Limb (tissue), 2 donors: Measurements from ENCODE around the gene GNG7.
"Not testable (repeated sequence)": the region's sequence is repeated elsewhere in the genome, so short reads cannot be mapped to it uniquely, and the experiment has no call there.

Source experiments
- DNase-seq, 2 donors: peaks; one replicate each; pipeline ENCODE4 v3.0.0-alpha.2; 2016; ENCODE audit errors: extremely low spot score in 2 of 2

The GNG7 gene

DNA sequence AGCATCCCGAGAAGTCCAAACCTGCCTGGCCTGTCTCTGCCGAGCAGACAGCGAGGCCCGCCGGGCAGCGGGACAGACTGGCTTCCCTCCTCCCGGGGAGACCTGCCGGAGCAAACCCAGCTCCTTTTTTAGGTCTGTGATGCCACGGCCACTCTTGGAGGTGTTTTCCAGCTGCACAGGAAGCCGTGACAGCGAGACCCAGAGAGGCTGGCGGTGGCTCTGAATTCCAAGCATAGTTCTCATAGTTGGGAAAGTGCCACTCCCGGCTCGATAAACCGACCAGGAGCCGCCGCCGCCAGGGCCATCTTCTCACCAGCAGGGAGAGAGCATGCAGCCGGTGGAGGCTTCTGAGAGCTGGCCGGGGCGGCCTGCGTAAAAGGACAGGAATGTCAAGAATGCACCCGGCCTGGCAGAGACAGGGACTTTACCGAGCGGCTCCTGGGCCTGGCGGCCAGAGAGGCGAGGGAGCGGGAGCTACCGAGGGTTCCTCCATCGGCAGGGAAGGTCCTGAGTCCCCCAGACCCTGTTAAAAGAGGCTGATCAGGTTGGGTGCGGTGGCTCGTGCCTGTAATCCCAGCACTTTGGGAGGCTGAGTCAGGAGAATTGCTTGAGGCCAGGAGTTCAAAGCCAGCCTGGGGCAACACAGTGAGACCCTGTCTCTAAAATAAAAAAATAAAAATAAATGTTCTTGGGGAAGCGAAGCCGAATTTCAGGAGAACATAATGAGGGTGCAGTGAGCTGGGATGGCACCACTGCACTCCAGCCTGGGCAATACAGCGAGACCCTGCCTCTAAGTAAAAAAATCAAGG lies 161.6 kb downstream of the GNG7 start:
- DNase-seq, result peak; percentile 82 to 87

DNA sequence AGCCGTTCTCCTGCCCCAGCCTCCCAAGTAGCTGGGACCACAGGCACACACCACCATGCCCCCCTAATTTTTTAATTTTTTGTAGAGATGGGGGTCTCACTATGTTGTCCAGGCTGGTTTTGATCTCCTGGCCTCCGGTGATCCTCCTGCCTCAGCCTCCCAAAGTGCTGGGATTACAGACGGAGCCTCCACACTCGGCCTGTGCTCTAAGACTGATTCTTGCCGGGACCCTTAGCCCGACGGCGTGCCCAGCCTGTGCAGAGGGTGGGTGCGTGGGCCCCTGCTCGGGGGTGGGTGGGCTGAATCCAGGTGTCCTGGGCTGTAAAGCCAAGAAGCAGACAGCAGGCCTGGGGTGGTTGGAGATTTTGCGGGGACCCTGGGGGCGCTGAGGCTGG lies 162.2 kb downstream of the GNG7 start:
- no peak for DNase-seq

DNA sequence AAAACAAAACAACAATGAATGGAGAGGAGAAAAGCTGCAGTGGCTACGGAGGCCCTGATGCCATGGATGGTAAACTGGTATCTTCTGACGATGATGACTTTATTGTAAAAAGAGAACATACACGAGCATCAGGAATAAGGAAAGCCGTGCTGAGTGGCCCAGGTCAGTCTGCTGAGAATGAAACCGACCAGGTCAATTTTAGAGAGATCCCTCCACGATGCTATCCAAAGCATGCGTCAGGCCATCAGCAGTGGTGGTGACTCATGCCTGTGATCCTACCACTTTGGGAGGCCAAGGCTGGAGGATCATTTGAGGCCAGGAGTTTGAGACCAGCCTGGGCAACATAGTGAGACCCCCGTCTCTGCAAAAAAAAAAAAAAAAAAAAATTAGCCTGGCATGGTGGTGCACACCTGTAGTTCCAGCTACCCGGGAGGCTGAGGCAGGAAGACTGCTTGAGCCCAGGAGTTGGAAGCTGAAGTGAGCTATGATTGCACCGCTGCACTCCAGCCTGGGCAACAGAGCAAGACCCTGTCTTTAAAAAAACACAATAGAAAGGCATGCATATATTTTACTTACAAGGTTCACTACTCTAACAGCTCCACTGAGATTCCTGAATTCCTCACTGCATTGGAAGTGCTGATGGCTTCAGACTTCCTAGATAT lies 164.3 kb downstream of the GNG7 start:
- DNase-seq, result no peak

DNA sequence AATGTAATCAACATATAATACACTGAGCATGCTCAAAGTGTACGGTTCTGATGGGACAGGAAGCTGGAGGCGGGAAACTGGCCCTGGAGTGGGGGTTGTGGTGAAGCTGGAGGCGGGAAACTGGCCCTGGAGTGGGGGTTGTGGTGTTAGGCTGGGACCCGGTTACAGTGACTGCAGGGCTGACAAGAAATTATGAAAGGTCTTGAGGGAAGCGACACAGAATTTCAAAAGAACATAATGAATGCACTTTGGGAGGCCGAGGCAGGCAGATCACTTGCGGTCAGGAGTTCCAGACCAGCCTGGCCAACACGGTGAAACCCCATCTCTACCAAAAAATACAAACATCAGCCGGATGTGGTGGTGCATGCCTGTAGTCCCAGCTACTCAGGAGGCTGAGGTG lies 164.9 kb downstream of the GNG7 start:
- not testable (repeated sequence) for DNase-seq

DNA sequence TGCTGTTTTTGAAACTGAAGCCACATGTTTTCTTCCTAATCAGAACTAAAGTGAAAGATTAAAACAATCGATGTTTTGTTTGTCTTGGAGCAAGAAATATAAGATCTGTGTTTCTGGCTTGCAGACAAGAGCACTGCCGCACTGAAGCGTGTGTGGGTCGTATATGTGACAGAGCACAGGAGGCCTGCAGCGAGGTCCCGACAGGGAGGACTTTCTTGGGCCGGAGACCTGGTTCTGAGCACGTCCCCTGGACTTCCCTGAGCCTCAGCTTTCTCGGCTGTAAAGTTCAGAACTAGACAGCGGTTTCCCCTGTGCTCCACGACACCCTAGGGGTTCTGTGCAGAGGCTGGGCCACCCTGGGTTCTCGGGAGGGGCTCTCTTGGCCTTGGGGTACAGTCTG lies 166.0 kb downstream of the GNG7 start:
- DNase-seq, result no peak

DNA sequence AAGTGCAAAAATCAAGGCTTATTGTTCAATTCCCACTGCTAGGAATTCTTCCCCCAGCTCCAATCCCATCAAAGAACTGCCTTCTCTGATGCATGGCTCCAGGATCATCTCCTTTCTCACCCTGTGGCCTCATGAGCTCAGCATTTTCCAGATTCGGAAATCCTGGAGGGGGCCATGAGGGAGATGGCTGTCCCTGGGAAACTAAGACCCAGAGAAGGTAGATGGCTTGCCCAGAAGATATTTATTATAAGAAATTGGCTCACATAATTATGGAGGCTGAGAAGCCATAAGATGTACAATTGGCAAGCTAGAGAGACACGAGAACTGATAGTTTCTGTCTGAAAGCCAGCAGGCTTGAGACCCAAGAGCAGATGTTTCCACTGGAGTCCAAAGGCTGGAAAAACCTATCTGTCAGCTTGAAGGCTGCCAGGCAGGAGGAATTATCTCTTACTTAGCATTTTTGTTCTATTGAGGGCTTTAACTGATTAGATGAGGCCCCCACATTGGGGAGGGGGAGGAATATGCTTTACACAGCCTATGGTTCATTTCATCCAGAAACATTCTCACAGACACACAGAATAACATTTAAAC lies 168.0 kb downstream of the GNG7 start:
- DNase-seq, result no peak

DNA sequence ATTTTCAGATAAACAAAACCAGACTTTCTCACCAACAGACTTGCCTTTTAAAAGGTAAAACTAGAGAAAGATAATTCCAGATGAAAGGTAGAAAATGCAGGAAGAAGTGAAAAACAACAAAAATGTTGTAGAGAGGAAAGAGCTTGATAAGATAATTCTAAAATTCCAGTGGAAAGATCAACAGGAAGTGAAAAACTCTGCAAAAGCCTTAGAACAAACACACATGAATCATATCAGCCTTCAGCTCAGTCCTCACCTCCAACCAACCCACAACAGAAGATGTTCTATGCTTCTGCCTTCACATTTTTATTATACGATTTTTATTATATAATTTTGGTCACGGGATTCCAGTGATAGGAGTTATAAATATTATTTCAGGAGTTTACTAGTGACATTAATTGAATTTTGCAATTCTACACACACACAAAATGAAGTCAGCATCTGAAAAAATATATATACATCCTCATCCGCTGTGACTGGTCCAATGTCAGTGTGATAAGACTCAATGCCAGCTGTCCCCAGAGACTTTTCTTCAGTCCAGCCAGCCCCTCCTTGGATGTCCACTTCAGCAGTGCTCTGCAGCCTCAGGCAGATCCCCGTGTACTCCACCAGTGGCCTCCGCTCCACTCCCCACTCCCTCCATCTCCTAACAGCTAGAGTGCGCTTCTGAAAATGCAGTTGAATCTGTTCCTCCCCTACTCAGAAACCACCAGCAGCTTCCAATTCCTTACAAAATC lies 168.6 kb downstream of the GNG7 start:
- DNase-seq, result no peak

DNA sequence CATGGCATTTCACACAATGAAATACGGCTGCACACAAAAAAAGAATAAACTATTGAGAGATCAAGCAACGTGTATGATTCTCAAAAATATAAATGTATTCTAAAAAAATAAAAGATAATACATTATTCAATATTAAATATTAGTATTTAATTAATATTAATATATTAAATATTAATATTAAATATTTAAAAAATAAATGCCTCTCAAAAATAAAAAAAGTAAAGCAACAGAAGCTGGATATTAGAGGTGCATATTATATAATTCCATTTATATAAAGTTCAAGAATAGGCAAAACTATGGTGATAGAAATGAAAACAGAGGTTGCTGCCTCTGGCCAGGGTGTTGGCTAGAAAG lies 169.4 kb downstream of the GNG7 start:
- DNase-seq, result no peak

DNA sequence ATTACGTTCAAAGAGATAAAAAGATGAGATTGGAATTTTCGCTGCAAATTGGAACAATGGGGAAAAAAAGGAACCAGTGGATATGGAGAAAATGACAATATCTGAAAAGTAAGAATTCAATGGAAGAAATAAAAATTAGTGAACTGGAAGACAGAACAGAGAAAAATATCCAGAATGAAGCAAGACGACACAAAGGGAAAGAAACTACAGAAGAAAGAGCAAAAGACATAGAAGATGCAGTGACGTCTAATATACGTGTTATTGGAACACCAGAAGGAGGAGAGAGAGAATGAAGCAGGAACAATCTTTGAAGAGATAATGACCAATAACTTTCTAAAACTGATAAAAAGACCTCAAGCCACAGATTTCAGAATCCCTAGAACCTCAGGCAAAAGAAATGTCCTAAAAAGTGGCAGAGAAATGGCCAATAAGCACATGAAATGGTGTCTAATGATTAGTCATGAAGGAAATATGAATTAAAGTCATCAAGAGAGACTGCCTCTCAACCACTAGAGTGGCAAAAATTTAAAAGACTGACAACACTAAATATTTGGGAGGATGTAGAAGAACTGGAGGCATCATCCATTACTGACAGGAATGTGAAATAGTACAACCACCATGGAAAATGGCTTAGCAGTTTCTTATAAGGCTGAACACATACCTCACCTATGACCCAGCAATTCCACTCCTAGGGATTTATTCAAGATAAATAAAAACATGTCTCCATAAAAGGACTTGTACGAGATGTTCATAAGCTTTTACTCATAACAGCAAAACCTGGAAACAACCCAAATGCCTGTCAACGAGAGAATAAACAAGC lies 170.0 kb downstream of the GNG7 start:
- no peak for DNase-seq

DNA sequence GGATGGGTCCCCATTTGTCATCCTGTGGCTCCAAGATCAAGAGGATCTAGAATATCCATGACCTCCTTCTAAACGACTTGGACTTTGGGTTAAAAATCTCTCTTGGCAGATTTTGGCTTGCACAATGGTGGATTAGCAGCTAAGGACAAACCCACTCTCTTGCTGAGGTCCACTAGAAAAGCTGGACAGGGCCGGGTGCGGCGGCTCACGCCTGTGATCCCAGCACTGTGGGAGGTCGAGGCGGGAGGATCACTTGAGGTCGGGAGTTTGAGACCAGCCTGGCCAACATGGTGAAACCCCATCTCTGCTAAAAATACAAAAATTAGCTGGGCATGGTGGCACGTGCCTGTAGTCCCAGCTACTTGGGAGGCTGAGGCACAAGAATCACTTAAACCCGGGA lies 172.6 kb downstream of the GNG7 start:
- not testable (repeated sequence) for DNase-seq

DNA sequence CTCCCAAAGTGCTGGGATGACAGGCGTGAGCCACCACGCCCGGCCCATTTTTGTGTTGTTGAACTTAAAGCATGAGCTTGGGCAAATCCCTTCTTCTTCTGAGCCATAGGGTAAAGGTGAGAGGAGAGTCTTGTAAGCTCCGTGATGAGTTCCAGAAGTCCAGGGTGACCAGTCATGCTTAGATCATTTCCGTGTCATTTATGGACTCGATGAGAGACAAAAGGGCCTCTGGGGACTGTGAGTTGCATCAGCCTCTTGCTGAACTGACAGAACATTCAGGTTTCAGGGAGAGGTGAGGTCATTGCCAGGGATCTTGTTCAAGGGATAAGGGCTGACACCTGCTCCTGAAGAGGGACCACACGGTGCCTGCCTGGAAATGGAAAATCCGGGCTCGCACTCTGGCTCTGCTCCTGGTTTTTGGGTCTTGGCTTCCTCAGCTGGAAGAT lies 173.0 kb downstream of the GNG7 start:
- DNase-seq, result no peak

DNA sequence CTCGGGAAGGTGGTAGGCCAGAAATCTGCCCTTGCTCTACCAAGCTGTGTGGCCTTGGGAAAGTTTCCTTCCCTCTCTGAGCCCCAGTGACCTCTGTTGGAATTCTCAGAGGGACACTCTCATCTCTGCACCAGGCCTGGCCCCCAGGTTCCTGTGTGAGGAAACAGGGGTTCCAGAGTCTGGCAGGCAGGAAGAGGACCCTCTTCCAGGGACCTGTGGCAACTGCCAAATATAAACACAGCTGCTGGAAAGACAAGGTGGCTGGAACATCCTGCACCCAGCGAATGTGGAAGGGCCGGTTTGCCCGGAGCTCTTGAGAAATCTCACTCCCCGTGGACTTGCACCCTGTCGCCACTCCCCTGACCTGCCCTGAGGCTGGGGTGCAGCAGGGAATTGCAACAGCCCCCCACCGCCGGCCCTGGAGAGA lies 173.8 kb downstream of the GNG7 start:
- no peak for DNase-seq

DNA sequence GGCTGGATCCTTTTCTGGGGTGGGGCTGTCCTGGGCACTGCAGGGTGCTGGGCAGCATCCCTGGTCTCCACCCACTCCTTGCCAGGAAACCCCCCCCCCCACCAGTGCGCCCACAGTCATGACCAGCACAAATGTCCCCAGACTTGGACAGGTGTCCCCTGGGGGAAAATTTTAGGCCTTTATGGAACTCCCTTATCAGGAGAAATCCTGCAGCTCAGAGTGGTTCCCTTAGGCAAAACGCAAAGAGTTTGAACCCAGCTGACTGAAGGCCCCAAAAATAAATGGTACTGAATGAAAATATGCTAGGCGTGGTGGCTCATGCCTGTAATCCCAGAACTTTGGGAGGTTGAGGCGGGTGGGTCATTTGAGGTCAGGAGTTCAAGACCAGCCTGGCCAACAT lies 174.8 kb downstream of the GNG7 start:
- no peak for DNase-seq

DNA sequence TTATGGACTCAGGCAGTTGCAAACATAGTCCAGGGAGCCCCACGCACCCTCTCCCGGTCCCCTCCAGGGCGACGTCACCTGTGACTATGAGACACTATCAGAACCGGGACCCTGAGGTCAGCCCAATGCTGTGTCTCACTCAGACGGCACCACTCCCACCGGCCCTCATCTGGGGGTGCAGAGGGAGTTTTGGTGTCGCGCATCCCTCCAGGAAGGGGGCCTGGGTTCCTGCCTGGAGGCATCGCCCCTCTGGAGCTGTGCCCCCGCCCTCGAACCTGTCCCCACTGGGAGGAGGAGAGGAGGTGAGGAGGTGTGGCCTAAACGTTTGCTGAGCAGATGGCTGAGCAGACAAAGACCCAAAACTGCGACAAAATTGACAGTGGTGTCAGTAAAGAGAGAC lies 175.3 kb downstream of the GNG7 start:
- no peak for DNase-seq

DNA sequence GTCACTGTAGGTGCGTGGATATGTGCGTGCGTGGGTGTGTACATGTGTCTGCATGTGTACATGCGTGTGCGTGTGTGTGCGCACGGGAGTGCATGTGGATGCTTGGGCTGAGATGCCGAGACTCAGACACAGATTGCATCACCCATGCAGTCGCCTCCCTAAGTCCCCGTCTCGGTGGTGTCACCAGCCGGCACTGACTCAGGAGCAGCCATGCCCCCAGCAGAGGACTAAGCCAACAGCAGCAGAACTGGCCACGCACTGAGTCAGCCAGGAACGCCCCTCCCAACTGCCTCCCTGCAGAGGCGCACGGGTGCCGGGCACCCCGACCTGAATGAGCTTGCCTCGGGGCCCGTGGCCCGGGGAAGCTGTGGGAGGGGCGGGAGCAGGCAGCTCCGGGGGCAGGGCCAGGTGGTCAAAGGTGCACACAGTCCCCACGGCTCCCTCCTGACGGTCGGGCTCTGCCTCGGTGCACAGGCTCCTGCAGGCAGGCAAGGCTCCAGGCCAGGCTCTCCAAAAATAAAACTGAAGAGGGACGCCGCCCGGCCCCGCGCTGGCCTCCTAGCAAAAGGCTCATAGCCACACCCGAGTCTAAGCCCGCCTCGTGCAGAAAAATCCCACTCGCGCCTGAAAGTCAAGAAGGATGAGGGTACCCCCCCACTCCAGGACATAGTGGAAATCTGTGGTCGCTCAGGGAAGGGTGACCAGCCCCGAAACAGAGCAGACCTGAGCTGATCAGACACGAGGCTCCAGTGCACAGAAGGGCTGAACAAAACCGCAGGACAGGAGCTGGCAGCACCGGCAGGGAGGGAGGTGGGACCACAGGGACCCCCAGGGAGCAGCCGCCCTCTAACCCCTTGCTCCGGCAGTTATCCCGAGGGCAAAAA lies 177.4 kb downstream of the GNG7 start:
- no peak for DNase-seq

DNA sequence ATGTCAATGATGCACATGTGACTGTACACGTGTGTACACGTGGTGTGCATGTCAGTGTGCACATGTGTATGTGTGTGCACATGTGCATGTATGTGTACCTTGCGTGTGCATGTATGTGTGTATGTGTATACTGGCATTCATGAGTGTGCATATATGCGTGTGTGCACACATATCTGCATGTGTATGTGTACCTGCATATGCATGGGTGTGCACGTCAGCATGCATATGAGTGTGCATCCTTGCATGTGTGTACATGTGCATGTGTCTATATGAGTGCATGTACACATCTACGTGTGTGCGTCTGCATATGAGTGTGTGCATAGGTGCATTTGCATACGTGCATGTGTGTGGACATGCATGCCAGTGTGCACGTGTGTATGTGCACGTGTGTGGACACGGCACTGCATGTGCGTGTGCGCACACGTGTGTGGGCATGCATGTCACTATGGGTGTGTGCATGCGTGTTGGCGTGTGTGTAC lies 178.1 kb downstream of the GNG7 start:
- DNase-seq, result no peak

DNA sequence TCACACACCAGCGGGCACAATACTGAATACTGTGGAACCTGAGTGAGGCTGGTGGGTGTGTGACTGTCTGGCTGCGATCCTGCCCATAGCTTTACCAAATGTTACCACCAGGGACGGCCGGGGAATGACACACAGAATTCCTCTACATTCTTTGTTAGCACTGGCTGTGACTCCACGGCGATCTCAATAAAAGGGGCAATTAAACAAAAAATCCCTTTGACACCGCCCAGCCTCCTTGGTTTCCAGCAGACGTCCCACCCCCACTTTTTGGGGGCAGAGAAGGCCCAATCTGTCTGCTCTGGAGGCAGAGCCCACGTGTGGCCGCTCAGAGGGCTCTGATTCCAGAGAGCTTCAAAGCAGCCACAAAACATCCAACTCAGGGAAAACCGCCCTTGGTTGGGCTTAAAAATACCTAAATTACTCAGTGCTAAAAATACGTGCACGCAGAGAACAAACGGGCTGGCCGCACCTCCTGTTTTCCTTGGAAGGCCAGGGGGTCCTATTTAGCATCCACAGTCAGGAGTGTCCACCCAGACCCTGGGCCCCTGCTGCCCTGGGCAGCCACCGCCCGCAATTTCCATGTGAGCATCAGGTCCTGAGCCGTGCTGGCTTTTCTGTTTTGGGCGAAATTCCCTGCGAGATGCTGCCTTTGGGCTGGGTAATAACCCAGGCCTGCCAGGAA lies 178.7 kb downstream of the GNG7 start:
- DNase-seq, result peak in 1 of 2 donors; percentile 46

DNA sequence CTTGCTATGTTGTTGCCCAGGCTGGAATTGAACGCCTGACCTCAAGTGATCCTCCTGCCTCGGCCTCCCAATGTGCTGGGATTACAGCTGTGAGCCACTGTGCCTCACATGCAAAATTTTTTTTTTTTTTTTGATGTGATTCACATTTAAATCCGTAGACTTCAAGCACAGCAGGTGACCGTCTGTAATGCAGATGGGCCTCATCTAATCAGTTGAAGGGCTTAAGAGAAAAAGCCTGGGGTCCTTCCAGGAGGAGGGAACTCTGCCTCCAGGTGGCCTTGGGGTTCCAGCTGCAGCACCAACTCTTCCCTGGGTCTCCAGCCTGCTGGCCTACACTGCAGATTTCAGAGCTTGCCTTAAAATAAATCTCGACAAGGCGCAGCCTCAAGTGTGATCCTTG lies 183.0 kb downstream of the GNG7 start:
- DNase-seq, result no peak

DNA sequence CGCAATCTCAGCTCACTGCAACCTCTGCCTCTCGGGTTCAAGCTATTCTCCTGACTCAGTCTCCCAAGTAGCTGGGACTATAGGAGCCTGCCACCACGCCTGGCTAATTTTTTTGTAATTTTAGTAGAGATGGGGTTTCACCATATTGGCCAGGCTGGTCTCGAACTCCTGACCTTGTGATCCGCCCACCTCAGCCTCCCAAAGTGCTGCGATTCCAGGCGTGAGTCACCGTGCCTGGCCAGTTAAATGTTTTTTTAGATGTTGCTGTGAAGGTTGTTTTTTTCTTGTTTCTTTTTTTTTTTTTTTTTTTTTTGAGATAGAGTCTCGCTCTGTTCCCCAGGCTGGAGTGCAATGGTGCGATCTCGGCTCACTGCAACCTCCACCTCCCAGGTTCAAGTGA lies 183.6 kb downstream of the GNG7 start:
- not testable (repeated sequence) for DNase-seq
